SIG-M5 treated with dmso at 0.1 percent for 504 hours (cell line): Measurements from ENCODE around the gene CTNNA1.

ENCODE experiments used
- DNase-seq: peaks from one replicate; lab custom pipeline; 2025; ENCODE audit not compliant: unreplicated experiment; lab: John Stamatoyannopoulos, UW

The CTNNA1 gene

GRCh38 chr5:138927544-138927943 is 174.3 kb downstream of the CTNNA1 start:
- DNase-seq = no peak

GRCh38 chr5:138927979-138928378 is 174.8 kb downstream of the CTNNA1 start:
- DNase-seq = no peak

DNA sequence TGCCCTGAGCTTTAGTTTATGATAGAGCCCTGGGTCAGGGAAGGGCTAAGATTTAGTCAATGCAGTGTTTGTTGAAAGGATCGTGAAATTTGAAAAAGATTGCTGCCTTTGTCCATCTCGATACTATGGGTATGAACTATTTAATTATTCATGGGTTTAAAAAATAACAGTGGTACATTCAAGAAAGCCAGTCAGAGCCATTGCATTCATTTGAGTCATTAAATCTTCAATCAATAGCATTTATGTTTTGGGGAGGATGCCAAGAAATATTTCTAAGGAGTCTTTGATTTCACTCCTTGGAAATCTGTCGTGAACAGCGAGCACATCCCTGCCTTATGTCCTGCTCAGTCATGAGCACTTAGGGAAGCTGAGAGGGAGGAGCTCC is 176.3 kb downstream of the CTNNA1 start:
- DNase-seq = no peak

DNA sequence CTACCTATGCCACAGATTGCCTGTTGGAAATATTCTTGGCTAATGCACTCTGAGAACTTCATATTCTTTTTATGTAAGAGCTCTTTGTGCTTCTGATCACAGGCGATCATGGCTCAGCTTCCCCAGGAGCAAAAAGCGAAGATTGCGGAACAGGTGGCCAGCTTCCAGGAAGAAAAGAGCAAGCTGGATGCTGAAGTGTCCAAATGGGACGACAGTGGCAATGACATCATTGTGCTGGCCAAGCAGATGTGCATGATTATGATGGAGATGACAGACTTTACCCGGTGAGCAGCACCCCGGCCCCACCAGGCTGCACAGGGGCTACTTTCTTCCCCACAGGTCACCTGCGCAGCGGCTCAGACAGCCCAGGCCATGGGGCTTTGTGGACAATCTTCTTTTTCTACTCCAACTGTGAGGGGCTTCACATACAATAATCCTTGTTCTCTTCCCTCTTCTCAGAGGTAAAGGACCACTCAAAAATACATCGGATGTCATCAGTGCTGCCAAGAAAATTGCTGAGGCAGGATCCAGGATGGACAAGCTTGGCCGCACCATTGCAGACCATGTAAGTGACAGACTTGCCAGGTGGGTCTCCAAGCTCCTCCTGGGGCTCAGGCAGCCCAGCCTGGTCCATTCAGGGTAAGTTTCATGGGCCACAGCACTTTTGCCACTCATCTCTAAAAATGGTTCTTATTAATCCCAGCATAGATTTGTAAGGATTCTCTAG is 177.3 kb downstream of the CTNNA1 start:
- DNase-seq = no peak

DNA sequence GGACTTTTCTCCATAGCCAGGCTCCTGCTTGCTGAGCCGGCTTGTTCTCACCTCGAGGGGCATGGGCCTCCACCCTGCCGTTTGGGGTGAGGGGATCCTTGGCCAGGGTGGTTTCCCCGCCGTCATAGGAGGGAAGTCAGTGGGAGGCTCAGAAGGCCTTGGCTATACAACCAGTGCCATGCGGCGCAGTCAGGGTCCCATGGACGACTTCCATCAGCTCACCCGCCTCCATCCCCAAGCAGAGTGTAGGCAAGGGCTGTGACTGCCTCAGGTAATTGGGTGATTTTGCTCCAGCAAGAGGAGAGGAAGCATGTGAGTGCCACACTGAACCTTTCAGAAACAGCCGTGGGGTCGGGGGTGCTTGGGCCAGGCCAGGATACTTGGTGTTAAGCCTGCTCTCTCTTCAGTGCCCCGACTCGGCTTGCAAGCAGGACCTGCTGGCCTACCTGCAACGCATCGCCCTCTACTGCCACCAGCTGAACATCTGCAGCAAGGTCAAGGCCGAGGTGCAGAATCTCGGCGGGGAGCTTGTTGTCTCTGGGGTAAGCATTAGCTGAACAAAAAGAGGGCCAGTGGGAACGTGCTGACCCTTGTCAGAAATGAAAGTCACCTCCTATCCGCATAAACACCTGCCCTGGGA is 179.1 kb downstream of the CTNNA1 start:
- DNase-seq = no peak

DNA sequence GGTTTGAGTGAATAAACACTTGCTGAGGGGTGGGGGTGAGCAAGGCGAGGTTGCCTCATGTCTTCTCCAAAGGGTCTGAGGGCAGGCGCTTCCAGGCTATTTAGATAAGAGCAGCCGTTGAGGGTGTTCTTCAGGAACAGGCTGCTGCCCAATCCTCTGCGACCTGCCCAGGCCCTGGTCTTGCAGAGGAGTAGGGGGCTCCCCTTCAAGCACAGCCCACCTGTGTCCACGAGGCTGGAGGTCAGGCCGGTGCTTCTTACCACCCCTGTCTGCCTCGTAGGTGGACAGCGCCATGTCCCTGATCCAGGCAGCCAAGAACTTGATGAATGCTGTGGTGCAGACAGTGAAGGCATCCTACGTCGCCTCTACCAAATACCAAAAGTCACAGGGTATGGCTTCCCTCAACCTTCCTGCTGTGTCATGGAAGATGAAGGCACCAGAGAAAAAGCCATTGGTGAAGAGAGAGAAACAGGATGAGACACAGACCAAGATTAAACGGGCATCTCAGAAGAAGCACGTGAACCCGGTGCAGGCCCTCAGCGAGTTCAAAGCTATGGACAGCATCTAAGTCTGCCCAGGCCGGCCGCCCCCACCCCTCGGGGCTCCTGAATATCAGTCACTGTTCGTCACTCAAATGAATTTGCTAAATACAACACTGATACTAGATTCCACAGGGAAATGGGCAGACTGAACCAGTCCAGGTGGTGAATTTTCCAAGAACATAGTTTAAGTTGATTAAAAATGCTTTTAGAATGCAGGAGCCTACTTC is 180.5 kb downstream of the CTNNA1 start:
- no peak for DNase-seq

DNA sequence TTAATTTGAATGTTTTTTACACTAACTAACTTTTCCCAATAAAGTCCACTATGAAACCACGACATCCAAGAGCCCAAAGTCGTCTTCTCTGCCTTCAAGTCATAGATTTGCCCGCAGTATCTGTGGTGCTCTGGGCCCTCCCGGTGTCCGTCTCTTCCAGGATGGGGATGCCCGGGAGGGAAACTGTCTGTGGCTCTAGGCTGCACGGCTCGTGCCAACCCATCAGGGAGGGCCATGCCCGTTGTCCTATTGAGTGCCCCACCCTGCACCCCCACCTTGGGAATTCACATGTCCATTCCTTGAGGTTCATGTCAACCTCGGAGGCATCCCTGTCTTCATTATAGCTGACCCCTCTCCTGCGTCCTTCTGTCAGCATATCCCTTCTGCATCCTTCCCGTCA is 181.7 kb downstream of the CTNNA1 start:
- DNase-seq = no peak

DNA sequence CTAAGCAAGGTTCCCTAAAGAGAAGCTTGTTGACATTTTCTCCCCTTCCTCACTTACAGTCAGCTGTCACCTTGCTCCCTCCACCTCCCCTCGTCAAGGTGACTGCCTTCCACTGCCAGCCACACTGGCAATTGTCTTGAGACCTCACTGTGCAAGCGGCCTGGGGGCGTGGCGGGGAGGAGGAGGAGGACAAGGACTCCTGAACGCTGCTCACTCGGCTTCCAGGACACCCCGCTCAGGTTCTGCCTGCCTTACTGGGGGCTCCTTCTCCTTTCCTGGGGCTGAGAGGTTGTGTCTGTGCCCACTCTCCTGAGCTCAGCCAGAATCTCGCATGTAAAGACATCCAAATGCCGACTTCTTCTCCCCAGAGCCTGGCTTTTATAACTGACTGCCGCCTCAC is 182.2 kb downstream of the CTNNA1 start:
- DNase-seq = no peak

DNA sequence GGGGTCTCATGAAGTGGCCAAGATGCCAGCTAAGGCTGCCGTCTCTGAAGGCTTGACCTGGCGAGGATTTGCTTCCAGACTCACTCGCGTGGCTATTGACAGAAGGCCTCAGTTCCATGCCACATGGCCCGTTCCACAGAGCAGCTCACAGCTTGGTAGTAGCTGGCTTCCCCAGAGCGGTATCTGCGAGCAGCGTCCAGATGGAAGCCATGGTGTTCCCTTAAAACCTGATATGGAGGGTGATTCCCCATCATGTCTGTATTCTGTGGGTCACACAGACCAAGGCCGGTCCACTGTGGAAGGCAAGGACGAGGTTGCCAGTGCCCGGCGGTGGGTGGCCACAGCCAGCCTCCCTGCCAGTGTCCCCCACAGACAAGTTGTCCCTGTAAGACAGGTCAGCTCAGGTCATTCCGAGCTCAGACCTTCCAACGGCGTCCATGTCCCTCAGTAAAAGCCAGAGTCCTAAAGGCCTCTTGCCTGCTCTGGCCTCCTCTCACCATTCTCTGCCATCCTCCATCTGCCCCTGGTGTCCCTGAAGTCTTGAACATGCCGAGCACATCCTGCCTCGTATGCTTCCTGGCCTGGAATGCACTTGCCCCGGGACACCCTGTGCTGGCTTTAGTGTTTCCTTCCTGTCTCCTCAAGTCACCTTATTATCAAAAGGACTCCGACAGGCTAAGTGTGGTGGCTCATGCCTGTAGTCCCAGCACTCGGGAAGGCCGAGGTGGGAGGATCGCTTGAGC is 183.2 kb downstream of the CTNNA1 start:
- no peak for DNase-seq

DNA sequence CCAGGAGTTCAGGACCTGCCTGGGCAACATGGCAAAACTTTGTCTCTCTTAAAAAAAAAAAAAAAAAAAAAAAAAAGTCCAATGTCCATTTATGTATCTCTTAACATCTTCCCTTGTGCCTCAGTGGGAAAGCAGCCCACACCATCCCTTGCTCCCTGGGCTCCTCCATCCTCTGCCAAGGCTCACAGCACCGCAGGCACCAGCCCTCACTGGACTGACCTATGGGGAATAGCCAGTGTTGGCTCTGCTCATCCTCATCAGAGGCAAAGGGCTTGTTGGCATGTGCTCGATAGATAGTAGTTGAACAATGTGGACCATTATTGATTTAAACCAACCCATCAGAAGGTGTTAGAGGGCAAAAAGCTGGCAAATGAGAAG is 183.7 kb downstream of the CTNNA1 start:
- no peak for DNase-seq

DNA sequence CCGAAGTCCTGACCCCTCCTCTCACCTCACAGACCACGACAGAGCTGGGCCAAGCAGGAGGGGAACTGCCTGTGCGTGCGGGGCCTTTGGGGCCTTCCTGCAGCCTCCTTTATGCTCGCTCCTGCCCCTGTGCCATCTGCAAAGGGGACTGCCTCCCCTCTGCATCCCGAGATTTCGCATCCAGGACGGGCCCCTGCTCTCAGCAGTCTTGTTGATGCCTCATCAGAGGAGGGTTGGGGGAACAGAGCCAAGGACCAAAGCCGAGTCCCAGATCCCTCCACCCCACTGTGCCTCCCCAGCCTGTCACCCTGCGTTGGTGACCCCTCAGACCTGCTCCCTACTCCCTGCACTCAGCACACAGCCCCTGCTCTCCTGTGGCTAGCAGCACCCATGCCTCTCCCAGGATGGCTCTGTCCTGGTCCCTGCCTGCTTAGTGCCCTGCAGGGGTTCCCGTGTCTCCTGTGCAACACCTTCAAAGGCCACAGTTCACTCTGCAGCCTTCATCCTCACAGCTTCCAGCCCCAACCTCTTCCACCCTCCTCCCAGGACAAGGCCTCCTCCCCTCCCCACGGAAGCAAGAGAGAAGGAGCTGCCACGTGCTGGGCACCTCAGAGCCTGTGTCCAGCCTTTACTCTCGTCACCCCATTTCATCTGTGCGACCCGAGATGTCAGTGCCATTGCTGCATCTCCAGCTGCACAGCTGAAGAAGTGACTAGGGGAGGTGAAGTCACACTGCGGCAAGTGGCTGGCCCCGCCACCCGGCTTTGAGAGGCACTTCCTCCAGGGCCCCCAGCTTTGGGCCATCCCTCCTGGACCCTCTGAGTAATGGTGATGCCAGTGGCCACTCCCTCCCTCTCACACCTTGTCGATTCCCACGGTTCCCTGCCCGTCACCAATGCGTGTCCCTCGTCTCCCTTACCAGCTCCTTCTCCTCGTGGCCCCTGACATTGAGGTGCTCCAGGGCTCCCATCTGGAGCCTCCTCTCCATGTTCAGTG is 184.5 kb downstream of the CTNNA1 start:
- DNase-seq = no peak

DNA sequence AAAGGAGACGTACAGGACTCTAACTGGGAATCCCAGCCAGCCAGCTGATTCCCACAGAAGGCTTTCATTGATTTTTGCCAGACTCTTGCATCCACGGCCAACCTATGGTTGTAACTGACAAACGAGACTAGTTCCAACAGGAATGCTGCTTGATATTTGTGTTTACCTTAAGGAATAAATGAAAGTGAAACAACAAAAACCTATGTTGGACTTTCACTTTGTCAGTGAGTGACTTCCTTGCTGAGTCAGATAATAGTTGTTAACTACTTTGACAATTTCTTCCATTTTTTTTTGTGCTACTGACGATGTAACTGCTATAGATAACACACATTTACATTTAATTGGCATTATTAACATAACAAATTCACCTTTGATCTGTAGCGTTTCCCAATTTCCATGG is 185.3 kb downstream of the CTNNA1 start:
- DNase-seq = no peak

DNA sequence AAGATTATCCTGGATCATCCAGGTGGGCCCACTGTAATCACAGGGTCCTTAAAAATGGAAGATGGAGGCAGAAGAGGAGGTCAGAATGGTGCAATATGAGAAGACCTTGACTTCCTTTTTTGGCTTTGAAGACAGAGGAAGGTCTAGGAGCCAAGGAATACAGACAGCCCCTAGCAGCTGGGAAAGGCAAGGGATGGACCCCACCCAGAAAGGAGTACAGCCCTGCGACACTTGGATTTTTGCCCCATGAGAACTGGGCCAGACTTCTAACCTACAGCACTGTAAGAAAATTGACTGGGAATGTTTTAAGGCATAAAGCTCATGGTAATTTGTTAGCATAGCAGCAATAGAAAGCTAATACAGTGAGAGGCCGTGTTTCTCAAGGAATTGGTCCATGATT is 188.8 kb downstream of the CTNNA1 start:
- no peak for DNase-seq

DNA sequence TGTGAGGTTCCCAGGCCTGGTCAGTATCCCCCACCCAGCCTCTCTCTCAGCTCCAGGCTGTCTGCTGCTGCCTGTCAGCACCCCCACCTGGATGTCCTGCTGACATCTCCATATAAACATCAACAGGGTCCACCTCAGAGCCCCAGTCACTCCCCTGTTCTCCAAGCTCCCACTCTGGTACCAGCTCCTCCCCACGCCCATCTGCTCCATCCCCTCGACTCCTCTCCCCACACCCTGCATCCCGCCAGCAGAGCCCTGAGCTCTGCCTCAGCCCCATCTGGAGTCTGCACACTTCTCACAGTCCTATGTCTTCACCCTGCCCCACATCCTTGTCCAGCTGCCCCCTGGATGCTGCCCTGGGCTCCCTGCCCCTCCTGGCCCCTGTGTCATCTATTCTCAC is 189.6 kb downstream of the CTNNA1 start:
- DNase-seq = no peak

DNA sequence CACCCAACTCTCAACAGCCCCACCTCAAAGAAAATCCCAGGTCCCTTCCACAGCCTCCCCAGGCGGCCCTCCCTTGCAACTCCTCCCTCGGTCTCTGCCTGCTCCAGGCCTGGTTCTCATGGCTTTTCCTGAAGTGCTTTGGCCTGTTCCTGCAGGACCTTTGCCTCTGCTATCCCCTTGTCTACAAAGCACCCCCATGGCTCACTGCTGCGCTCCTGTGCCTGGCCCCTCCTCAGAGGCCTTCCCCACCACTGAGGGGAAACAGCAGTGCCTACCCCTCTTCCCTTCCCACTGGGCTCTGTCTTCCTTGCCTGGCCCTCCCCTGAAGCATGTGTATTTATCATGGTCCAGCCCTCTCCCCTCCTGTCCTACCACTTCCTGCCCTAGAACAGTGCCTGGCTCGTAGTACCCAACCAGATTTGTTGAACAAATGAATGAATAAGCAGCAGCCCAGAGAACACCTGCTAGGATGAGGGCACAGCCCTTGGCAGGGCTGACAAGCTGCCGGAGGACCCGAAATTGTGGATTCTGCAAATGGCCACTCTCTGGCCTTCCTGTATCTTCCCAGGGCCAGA is 190.5 kb downstream of the CTNNA1 start:
- DNase-seq = no peak

DNA sequence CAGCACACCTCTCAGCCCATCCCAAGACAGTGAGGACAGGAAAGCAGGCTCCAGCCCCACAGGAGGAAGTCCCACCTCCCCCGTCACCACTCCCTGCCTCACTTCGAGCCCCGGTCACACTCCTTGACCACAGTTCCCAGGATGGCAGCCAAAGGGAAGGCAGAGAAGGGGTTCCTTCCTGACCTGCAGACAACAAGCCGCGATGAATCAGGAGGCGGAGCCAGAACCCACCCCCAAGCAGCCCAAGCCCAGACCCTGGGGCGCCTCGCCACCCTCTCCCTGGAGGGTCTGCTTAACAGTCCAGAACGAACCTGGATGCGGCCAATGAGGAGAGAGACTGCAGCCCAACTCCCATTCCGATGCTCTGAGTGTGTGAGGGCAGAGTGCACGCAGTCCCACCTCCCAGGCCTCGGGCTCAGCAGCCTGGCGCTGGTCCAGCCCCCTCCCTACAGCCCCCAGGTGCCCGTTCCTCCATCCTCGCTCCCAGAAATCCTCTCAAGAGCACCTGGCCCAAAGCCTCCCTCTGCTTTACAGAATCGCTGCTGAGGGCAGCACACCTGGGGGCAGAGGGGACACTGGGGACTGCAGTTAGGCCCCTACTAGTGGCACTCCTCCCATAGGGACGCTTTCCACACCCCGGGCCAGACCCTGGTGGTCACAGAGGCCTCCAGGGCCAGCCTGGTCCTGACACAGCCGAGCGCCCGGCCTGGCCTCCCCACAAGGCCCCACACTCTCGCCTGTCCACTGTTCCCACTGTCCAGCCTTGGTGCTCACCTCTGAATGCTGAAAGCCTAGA is 191.5 kb downstream of the CTNNA1 start:
- no peak for DNase-seq

GRCh38 chr5:138945421-138946240 is 192.4 kb downstream of the CTNNA1 start:
- DNase-seq = no peak

GRCh38 chr5:138946241-138946623 is 193.0 kb downstream of the CTNNA1 start:
- DNase-seq = no peak
